ENCODE results near the gene NPAS2.

DNA sequence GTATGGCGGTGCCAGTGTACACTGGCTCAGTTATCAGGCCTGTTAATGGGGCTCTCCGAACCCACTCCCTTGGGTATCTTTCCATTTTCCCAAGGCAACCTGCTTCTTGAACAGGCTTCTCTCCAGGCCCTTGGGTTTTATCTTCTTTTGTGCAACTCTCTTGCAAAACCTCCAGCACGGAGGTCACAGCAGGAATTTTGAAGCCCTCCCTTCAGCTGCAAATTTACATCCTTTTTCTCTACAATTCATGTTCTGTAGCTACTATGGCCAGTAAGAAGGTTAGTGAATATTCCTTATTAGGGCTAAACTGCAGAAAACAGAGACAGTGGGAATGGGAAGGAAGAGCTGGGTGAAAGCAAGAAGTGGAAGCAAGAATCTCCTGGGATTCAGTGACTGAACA, 10.4 kb upstream of the NPAS2 start:
- TF ChIP-seq, protein P1, sequence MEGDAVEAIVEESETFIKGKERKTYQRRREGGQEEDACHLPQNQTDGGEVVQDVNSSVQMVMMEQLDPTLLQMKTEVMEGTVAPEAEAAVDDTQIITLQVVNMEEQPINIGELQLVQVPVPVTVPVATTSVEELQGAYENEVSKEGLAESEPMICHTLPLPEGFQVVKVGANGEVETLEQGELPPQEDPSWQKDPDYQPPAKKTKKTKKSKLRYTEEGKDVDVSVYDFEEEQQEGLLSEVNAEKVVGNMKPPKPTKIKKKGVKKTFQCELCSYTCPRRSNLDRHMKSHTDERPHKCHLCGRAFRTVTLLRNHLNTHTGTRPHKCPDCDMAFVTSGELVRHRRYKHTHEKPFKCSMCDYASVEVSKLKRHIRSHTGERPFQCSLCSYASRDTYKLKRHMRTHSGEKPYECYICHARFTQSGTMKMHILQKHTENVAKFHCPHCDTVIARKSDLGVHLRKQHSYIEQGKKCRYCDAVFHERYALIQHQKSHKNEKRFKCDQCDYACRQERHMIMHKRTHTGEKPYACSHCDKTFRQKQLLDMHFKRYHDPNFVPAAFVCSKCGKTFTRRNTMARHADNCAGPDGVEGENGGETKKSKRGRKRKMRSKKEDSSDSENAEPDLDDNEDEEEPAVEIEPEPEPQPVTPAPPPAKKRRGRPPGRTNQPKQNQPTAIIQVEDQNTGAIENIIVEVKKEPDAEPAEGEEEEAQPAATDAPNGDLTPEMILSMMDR (IDR thresholded peaks at IDR 0.05; ENCODE audit: low read length), result no peak
- TF ChIP-seq EZH2 (optimal IDR thresholded peaks at IDR 0.05; ENCODE audit: low read depth, low read length), result no peak
- no peak for TF ChIP-seq EZH2phosphoT487 (IDR thresholded peaks at IDR 0.05; ENCODE audit: low read length)

Data from MM.1S (cell line).